Panc1 (cell line): ENCODE measurements around the gene MVP. TPM values are rescaled to one million over a fixed set of nuclear protein-coding genes. Genes with fewer than 3 reads are reported as not detected.

ENCODE experiments used
- ATAC-seq: fragments of 200-7000 bp; cut with Tn5 transposase; 2 replicates; pipeline ENCODE4 v1.9.1; 2020; ENCODE audit warnings: mild to moderate bottlenecking, moderate library complexity
- BruUV-seq: library from RNA; stranded (reverse); fragments of 400-500 nt; replicated peaks from 2 replicates; lab custom pipeline; 2021; lab: Mats Ljungman, UMichigan
- CTCF ChIA-PET: fragments of 300-600 bp; sonication (Branson Sonifier 250); formaldehyde crosslinking; loops from one replicate; lab custom pipeline; 2022; ENCODE audit warnings: antibody characterized with exemption; lab: Charles Lee
- POLR2A ChIA-PET: fragments of 300-600 bp; sonication (Branson Sonifier 250); formaldehyde crosslinking; loops from one replicate; lab custom pipeline; 2022; ENCODE audit warnings: antibody characterized with exemption; lab: Charles Lee
- DNase-seq: peaks from one replicate; pipeline ENCODE4 v3.0.0-alpha.2; 2010; ENCODE audit warnings: low read depth, low spot score
- H3K27ac ChIP-seq: 2 replicates; pipeline ENCODE4 v1.5.1; 2011; ENCODE audit warnings: mild to moderate bottlenecking, low read length, inconsistent platforms
- H3K27me3 ChIP-seq: fragments of 200-500 bp; sonication (Bioruptor generic); 2 replicates; pipeline ENCODE4 v1.6.0; 2014; ENCODE audit warnings: low read length, inconsistent platforms; ENCODE audit not compliant: control insufficient read depth, insufficient read depth
- H3K36me3 ChIP-seq: fragments of 200-500 bp; sonication (Bioruptor generic); 2 replicates; pipeline ENCODE4 v1.5.1; 2014; ENCODE audit warnings: inconsistent platforms, mild to moderate bottlenecking, low read length, moderate library complexity; ENCODE audit not compliant: control insufficient read depth, insufficient read depth
- H3K4me1 ChIP-seq: 2 replicates; pipeline ENCODE4 v1.5.1; 2011; ENCODE audit warnings: inconsistent platforms, mild to moderate bottlenecking, low read length, moderate library complexity; ENCODE audit not compliant: control insufficient read depth, insufficient read depth
- H3K4me3 ChIP-seq, 2 experiments: 2 replicates each; pipeline ENCODE4 v1.5.1; 2011 to 2012; ENCODE audit warnings: low read depth in 2 of 2, low read length in 2 of 2, mild to moderate bottlenecking in 2 of 2, inconsistent platforms in 1 of 2, moderate library complexity in 1 of 2
- H3K9me3 ChIP-seq: fragments of 200-500 bp; sonication (Bioruptor generic); 2 replicates; pipeline ENCODE4 v1.5.1; 2014; ENCODE audit warnings: low read depth, mild to moderate bottlenecking, inconsistent platforms, low read length, moderate library complexity; ENCODE audit not compliant: control insufficient read depth, insufficient read depth
- POLR2AphosphoS5 ChIP-seq: IDR thresholded peaks from 2 replicates; pipeline ENCODE4 v1.6.1; 2012; ENCODE audit warnings: mild to moderate bottlenecking, low read depth, low read length, moderate library complexity
- SIN3A ChIP-seq: IDR thresholded peaks from 2 replicates; pipeline ENCODE4 v1.6.1; 2012; ENCODE audit warnings: low read depth, mild to moderate bottlenecking, low read length, moderate library complexity, borderline replicate concordance; ENCODE audit not compliant: insufficient read depth
- TCF7L2 ChIP-seq: IDR thresholded peaks from 2 replicates; pipeline ENCODE4 v1.6.1; 2011; ENCODE audit warnings: mild to moderate bottlenecking, low read depth, low read length, inconsistent platforms
- in situ Hi-C: cut with HindIII; loops from 2 replicates; pipeline ENCODE4 v1.10.0; 2016; ENCODE audit warnings: low sequenced_read_pairs, low pct_unique_long_range_greater_than_20kb
- intact Hi-C: fragments of 100-400 bp; cut with micrococcal nuclease; formaldehyde crosslinking; loops from one replicate; pipeline ENCODE4 v1.10.0; 2022; ENCODE audit not compliant: unreplicated experiment
- total RNA-seq: library from RNA; stranded (reverse); gene quantifications from one replicate; pipeline ENCODE4 v1.2.1, GENCODE V29; 2021; ENCODE audit not compliant: unreplicated experiment
- TF ChIP-seq, protein P1 (sequence below), 2 experiments: IDR thresholded peaks; 2 replicates each; pipeline ENCODE4 v1.6.1; 2011 to 2012; ENCODE audit warnings: low read depth in 2 of 2, control low read depth in 1 of 2, low read length in 1 of 2, mild to moderate bottlenecking in 1 of 2, moderate library complexity in 1 of 2; ENCODE audit not compliant: insufficient read depth in 1 of 2
- TF ChIP-seq, protein P2 (sequence below): fragments of 450-650 bp; IDR thresholded peaks from 2 replicates; pipeline ENCODE4 v1.5.1; 2017; ENCODE audit warnings: mild to moderate bottlenecking

The MVP gene
- total RNA-seq, 1 experiment from 2014 or later, result 107 TPM

- Histone ChIP-seq H3K27ac (no peak overlapping the region), H3K4me3 (no peak overlapping the region), H3K9me3 (no peaks in the 10 kb centered on the region), H3K36me3 (no peaks in the 10 kb centered on the region), H3K4me1 (peaks cover 5% of the 10 kb centered on the region; the same call in 1 of the 2 replicates), H3K27me3 (no peaks in the 10 kb centered on the region)
- ChIA-PET POLR2A (no interaction called here), CTCF (no interaction called here)
- TF ChIP-seq TCF7L2 (no peak), SIN3A (no peak), POLR2AphosphoS5 (no peak)
- TF ChIP-seq, protein P1, sequence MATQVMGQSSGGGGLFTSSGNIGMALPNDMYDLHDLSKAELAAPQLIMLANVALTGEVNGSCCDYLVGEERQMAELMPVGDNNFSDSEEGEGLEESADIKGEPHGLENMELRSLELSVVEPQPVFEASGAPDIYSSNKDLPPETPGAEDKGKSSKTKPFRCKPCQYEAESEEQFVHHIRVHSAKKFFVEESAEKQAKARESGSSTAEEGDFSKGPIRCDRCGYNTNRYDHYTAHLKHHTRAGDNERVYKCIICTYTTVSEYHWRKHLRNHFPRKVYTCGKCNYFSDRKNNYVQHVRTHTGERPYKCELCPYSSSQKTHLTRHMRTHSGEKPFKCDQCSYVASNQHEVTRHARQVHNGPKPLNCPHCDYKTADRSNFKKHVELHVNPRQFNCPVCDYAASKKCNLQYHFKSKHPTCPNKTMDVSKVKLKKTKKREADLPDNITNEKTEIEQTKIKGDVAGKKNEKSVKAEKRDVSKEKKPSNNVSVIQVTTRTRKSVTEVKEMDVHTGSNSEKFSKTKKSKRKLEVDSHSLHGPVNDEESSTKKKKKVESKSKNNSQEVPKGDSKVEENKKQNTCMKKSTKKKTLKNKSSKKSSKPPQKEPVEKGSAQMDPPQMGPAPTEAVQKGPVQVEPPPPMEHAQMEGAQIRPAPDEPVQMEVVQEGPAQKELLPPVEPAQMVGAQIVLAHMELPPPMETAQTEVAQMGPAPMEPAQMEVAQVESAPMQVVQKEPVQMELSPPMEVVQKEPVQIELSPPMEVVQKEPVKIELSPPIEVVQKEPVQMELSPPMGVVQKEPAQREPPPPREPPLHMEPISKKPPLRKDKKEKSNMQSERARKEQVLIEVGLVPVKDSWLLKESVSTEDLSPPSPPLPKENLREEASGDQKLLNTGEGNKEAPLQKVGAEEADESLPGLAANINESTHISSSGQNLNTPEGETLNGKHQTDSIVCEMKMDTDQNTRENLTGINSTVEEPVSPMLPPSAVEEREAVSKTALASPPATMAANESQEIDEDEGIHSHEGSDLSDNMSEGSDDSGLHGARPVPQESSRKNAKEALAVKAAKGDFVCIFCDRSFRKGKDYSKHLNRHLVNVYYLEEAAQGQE (IDR thresholded peaks at IDR 0.05; ENCODE audit: insufficient read depth in 1 of 2, low read depth in 2 of 2, low read length in 1 of 2), result no peak
- TF ChIP-seq, protein P2, sequence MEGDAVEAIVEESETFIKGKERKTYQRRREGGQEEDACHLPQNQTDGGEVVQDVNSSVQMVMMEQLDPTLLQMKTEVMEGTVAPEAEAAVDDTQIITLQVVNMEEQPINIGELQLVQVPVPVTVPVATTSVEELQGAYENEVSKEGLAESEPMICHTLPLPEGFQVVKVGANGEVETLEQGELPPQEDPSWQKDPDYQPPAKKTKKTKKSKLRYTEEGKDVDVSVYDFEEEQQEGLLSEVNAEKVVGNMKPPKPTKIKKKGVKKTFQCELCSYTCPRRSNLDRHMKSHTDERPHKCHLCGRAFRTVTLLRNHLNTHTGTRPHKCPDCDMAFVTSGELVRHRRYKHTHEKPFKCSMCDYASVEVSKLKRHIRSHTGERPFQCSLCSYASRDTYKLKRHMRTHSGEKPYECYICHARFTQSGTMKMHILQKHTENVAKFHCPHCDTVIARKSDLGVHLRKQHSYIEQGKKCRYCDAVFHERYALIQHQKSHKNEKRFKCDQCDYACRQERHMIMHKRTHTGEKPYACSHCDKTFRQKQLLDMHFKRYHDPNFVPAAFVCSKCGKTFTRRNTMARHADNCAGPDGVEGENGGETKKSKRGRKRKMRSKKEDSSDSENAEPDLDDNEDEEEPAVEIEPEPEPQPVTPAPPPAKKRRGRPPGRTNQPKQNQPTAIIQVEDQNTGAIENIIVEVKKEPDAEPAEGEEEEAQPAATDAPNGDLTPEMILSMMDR, result no peak
- intact Hi-C loops, result no loop called here
- no peak for DNase-seq
- ATAC-seq, result no peak
- in situ Hi-C loops, result no loop called here
- no TSS peak for BruUV-seq
Observed at GRCh38 chr16:29894352-29894751, 74.1 kb downstream of the MVP start.

DNA sequence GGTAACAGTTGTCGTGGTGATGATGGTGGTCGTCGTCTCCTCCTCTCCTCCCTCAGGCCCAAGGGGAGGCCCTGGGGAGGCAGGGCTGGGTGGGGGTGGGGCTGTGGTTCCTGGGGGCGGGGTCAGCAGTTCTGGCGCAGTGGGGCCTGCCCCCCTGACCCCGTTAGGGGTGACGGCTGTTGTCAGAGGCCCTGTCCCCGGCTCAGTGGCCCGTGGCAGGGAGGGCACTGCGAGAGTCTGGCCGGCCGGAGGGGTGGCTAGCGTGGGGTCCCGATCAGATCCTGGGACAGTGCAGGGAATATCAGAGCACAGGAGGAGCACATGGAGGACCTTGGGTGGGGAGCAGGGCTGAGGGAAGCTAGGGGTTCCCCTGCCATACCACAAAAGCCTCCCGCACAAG is 76.6 kb downstream of the MVP start:
- ATAC-seq (no peak), DNase-seq (no peak)
- ChIA-PET POLR2A (no interaction called here), CTCF (no interaction called here)
- Histone ChIP-seq H3K27ac (no peak overlapping the region), H3K4me3 (no peak overlapping the region), H3K9me3 (no peaks in the 10 kb centered on the region), H3K36me3 (no peaks in the 10 kb centered on the region), H3K27me3 (no peaks in the 10 kb centered on the region), H3K4me1 (peaks cover 5% of the 10 kb centered on the region; the same call in 1 of the 2 replicates)
- no TSS peak for BruUV-seq
- no peak for TF ChIP-seq POLR2AphosphoS5
- TF ChIP-seq TCF7L2, result no peak
- TF ChIP-seq, protein P1 (IDR thresholded peaks at IDR 0.05; ENCODE audit: insufficient read depth in 1 of 2, low read depth in 2 of 2, low read length in 1 of 2), result no peak
- TF ChIP-seq, protein P2, result no peak
- TF ChIP-seq SIN3A, result no peak
- intact Hi-C loops (no loop called here), in situ Hi-C loops (no loop called here)
